Fibroblast of peridontal ligament (primary cell): Measurements from ENCODE around the gene WNT7B.

Experiments used
- DNase-seq: peaks from one replicate; pipeline ENCODE4 v3.0.0-alpha.2; 2010; ENCODE audit errors: extremely low read depth

The WNT7B gene

GRCh38 chr22:45927059-45927458, 49.9 kb downstream of the WNT7B start:
- DNase-seq = no peak

- no peak for DNase-seq
Observed at GRCh38 chr22:45926433-45926832, 50.5 kb downstream of the WNT7B start.

DNA sequence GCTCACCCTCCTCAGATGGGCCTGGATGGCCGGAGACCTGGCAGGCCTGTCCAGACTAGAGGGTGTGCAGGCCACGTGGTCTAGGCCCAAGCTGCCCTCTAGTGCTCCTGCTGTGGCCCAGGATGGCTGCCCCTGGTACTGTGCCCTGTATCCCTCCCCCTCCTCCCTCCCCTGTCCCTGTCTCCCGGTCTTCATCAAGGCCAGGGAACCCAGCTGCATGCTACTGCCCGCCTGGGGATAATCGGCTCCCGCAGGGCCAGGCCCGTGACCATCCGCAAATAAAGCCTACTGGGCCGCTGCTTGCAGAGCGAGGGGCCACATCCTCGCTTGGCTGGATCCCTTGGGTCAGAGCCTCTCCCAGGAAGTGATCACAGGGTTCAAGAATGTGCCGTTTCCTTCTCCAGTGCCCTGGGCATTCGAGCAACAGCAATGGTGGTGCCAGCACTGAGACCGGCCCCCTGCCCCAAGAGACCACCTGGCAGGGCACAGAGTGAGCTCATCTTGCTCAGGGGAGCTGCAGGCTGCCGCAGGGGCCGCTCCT, 51.1 kb downstream of the WNT7B start:
- no peak for DNase-seq

DNA sequence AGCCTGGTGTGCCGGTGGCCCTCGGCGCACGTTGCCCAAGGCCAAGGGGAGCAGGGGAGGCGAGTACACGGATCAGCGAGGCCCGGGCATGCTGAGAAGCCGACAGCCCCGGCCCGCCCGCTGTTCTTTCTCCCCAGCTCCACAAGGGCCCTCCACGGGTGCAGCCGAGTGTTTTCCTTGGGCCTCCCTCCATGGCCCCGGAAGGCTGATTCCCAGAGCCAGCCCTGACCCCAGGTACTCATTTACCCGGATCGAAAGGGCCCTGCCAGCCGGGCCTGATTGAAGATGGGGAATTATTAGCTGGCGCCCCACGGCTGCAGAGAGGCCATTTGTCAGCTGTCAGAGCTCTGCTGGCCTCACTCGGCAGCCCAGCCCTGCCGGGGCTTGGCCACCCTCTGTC, 53.1 kb downstream of the WNT7B start:
- no peak for DNase-seq

GRCh38 chr22:45923212-45923611, 53.8 kb downstream of the WNT7B start:
- DNase-seq = no peak

DNA sequence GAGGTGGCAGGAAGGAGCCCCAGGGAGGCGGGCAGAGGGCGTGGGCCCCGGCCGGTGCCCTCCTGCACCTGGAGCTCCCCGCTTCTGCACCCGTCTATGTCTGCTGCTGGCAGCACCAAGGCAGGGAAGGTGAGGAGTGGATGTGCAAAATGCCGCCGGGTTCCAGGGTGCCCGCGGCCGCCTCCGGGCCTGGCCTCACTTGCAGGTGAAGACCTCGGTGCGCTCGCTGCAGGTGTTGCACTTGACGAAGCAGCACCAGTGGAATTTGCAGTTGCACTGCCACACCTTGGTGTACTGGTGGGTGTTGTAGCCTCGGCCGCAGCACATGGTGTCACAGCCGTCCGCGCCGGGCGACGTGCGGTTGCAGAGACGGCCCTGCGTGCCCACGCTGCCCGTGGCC, 54.3 kb downstream of the WNT7B start:
- no peak for DNase-seq

DNA sequence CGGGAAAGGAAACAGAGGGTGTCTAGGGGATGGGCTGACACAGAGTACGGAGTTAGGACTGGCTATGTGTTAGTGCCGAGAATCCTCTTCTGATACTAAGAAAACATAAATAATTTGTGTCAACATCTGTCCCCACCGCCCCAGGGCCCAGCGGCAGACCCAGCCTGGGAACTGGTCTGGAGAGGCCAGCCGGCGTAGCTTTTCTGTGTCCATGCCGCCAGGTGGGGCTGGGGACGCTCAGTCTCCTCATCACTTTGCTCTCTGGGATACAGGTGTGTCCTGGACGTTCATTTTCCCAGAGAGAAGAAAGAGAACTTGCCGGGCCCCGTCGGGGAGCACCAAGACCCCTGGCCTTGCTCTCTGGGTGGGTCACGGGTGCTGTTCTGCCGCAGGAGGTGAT, 54.7 kb downstream of the WNT7B start:
- no peak for DNase-seq

DNA sequence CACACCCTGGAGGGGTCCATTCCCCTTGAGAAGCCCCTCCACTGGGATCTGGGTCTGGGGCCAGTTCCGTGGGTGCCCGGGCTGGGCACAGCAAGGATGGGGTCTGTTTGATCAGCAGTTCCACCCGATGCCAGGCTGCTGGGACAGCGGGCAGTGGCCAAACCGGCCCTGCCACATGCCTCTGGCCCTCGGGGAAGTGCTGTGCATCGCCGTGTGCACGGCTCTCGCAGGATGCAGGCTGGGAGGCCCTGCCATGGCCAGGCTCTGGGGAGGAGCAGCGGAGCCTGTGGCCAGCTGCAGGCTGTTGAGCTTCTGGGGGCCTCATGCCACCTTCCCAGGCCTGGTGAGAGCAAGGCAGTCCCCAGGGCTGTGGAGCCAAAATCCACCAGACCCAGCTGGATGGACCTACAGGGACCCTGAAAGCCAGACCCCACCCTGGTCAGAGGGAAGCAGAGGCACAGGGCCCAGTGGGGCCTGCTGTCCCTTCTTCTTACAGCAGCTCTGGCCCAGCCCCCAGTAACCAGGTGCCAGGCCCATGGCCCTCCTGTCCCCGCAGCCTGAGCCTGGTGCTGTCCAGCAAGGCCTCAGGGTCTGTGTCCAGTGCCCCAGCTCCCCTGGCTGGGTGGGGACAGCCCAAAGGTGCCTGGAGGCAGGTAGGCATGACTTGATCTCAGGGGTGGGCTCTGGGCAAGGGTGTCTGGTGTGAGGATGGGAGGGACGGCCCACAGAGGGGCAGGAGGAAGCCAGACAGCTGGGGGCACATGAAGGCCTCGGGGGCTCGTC, 57.3 kb downstream of the WNT7B start:
- DNase-seq = no peak

DNA sequence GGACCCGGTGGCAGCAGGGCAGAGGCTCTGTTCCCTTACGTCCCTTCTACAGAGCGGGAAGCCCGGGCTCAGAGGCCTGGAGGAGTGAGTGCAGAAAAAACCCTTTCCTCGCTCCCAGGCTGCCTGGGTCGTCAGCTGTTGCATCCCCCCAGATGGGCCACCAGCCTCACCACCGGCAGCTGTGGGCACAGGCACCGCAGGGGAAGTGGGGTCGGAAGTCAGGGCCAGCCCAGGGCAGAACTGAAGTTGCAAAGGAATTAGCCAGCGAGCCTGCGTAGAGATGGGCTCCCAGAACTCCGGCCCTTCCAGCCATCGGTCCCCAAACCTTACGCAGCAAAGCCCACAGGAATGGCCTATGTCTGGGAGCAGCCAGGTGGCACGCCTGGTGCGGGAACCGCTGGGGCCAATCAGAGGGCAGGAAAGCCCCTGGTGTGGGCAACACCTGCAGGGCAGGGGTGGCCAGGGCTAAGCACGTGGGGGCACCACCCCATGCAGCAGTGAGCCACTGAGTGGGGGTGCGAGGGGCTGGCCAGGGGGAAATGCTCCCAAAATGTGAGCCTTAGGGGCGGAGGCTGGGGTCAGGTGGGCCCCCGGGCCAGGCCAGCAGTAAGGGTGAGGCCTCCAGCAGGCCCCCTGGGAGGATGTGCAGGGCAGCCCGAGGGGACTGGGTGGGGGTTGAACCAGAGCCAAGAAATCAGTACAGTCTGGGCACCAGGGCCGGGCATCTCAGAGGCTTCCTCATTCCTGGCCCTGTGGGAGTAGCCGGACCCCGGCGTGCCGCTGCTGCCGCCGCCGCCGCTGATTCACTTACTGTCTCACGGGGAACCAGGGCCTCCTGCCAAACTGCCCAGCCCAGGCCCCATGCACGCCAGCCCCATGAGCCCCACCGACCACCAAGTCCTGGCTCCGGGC, 58.2 kb downstream of the WNT7B start:
- no peak for DNase-seq

DNA sequence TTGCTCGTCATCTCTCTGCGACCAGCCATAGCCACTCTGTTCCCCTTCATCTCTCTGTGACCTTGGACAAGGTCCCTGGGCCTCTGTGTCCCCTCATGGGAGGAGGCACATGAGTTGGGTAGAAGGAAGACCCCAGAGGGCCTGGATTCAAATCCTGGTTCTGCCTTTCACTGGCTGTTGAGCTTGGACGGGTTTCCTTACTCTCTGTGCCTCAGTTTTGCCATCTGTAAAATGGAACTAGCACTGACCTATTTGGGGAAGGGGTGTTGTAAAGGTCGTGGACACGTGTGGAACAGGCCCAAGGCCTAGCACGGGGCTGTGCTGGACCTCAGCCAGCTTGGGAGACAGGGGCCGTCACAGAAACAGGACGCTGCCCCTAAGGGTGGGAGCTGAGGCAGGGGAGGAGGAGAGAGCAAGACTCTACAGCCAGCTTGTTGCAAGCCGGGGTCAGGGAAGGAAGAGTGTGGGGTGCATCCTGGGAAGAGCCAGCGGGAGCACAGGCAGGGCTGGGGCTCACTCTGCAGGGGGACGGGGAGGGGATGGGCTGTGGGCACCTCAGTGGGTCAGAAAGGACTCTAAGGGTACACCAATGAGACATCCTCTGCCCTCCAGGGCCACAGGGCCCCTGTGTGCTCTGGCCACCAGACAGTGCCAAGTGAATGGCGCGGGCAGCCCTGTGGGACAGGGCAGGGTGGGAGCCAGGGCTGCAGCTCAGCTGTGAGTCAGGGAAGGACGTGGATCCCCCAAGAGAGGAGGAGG, 59.1 kb downstream of the WNT7B start:
- no peak for DNase-seq

DNA sequence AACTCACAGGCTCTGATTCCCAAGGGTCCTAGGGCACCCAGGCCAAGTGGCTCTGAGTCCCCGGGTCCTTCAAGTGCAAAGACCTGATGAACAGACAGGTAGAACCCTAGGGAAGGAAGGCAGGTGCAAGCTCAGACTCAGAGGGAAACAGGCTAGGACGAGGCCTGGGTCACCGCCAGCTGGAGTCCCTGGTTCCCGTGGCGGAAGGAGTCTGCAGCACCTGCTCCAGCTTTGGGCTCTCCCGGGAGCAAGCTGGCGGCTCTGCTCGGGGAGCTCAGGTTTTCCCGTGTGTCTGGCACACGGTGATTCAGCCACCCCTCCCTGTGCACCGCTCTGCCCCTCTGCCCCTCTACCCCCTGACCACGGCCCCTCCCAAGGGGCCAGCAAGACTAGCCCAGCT, 59.8 kb downstream of the WNT7B start:
- DNase-seq = no peak

GRCh38 chr22:45916515-45916914, 60.4 kb downstream of the WNT7B start:
- no peak for DNase-seq

DNA sequence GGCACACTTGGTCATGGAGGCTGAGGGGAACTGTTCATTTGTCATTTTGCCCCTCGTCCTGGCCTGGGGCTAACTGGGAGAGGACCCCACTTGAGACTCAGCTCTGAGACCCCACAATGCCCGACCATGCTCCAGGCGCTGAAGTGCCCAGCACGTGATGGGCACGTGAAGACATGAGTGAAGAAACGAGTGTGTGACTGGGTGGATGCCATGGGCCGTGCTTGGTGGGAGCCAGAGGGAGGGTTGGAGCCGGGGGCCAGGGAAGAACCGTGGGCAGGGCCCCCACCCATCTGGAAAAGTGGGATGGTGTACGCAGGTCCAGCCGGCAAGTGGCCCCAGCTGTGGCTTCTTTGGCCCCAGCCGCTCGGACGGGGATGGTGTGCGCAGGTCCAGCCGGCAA, 61.1 kb downstream of the WNT7B start:
- DNase-seq = no peak

DNA sequence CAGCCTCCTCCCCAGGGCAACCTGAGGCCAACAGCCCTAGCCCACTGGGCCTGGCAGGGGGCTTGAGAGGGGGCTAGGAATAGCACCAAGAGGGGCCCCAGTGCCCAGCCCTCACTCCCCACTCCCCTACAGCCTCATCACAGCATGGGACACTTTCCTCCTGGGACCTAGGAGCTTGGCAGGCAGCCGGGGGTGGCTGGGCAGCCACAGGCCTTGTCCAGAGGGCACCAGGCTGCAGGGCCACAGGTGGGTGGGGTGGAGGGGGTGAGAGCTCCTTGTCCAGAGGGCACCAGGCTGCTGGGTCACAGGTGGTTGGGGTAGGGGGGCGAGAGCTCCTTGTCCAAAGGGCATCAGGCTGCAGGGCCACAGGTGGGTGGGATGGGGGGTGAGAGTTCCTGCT, 61.8 kb downstream of the WNT7B start:
- no peak for DNase-seq

DNA sequence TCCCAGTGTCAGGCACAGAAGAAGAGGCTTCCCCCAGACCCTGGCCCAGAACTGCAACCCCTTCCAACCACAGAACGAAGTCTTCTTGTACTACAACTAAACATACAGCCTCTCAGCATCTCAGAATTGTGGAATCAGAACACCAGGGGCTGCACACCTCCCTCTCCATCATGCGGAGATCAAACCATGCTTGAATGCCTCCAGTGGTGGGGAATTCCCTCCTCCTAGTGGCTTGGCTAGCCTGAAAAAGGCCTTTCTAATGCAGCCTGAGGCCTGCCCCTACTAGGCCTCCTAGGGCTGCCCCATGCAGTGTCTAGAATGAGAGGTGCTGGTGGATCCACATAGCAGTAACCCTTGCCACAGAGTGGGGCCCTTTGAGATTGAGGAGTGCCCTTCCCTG, 62.7 kb downstream of the WNT7B start:
- no peak for DNase-seq

- DNase-seq = no peak
Observed at GRCh38 chr22:45912910-45913309, 64.1 kb downstream of the WNT7B start.

DNA sequence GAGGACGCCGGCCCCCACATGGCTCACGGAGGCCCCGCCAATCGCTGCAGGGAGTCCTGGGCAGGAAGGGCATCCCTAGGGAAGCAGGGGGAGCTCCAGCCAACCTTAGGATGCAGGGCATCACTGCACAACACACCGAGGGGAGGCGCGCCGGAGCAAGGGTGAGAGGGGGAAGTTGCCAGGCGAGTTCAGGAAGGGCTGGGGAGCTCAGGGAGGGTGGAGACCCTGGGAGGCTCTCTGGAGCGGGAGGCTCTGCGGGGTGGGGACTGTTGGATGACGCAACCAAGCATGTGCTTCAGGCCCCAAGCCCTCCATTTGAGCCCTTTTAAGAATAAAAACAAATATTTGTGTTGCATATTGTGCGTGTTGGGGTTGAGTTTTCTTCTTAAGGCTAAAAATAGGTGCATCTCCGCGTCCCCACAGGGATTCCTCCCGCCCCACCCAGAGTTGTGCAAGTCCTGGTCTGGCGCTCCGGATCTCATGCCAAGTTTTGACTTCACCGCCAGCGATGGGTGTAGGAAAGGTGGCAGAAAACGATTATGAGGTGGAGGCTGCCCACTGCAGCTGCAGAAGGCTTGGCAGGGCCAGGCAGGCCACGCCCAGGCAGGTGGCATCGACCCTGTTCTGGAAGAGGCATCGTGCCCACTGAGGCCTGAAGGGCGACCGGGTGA, 65.2 kb downstream of the WNT7B start:
- DNase-seq = no peak

DNA sequence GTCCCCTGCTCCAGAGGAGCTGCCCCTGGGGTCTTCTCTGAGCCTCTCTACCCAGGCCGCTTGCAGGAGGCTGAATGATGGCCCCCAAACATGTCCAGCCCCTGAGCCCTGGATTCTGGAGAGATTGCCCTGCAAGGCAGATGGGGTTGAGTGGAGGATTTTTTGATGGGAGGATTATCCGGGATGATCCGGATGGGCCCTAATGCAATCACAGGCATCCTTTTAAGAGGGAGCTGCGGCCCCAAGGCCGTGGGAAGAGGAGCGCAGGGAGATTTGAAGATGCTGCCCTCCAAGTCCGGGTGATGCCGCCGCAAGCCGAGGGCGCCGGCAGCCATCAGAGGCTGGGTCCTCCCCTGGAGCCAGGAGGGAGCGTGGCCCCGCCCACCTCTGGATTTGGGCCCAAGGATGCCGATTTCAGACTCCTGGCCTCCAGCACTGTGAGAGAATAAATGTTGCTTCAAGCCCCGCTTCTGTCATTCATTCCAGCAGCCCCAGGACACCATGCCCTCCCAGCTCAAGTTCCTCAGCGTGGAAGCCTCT, 66.0 kb downstream of the WNT7B start:
- DNase-seq = no peak

DNA sequence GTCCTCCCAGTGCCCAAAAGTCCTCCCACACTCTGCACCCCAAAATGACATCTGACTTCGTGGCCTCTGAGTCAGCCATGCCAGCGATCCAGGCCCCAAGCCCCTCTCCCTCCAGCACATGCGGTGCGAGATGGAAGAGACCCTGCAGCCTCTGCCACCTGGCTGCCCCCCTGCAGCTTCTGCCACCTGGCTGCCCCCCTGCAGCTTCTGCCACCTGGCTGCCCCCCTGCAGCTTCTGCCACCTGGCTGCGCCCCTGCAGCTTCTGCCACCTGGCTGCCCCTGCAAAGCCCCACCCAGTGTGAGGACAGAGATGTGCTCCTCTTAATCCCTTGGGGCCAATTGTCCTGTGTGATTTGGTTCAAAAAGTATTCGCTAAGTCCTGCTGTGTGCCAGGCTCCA, 68.0 kb downstream of the WNT7B start:
- DNase-seq = no peak

DNA sequence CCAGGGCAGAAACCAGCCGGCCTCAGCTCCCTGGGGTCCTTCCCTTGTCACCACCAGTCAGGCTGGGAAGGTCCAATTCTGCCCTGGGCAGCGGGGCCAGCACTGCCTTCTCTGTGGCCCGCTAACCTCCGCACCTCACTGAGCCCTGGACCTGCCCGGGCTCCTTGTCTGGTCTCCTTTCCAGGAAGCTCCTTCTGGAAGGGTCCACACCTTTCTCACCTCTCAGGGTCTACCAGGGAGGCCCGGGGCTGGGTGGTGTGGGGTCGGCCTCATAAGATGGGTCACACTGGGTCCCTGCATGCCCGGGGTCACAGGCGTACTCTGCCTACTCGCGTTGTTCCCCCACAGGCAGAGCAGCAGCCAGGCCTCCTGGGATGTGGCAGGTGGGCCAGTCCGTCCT, 69.0 kb downstream of the WNT7B start:
- no peak for DNase-seq

DNA sequence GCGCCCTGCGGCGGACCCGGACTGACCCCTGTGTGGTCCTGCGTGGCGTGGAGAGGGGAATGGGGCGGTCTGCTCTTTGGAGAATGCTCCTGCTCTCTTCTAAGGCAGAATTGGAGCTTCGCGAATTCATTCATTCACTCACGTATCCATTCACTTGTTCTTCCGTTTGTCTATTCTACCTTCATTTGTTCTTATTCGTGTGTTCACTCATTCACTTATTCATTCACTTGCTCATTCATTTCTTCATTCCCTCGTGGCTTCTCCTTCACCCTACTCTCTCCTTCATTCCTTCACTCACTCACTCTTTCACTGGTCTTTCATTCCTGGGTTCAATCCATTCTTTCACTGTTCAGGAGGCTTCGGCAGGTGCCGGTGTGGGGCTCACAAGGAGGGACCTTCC, 69.6 kb downstream of the WNT7B start:
- DNase-seq = no peak
